Mesendoderm (in vitro differentiated cells): ENCODE measurements around the gene TEX14. TPM values are rescaled to one million over a fixed set of nuclear protein-coding genes. Genes with fewer than 3 reads are reported as not detected.

Source experiments
- DNase-seq: peaks from one replicate; pipeline ENCODE4 v3.0.0; 2013
- H2AK5ac ChIP-seq: 2 replicates; pipeline ENCODE4 v1.6.1; 2013; ENCODE audit warnings: low read length, inconsistent platforms
- H2BK120ac ChIP-seq: 2 replicates; pipeline ENCODE4 v1.6.1; 2013; ENCODE audit warnings: low read depth, mild to moderate bottlenecking, low read length, moderate library complexity, mixed read lengths
- H2BK15ac ChIP-seq: replicated peaks from 2 replicates; pipeline ENCODE4 v1.6.1; 2013; ENCODE audit warnings: low read depth, mild to moderate bottlenecking, moderate library complexity
- H2BK5ac ChIP-seq: 2 replicates; pipeline ENCODE4 v1.6.1; 2013; ENCODE audit warnings: low read length, inconsistent platforms
- H3K18ac ChIP-seq: 2 replicates; pipeline ENCODE4 v1.6.1; 2013; ENCODE audit warnings: mild to moderate bottlenecking, low read length, mixed read lengths
- H3K23ac ChIP-seq: one replicate; pipeline ENCODE4 v1.6.1; 2013; ENCODE audit warnings: low read length
- H3K27ac ChIP-seq: 2 replicates; pipeline ENCODE4 v1.5.1; 2013; ENCODE audit warnings: low read depth, mild to moderate bottlenecking, inconsistent platforms, low read length, moderate library complexity
- H3K27me3 ChIP-seq: 2 replicates; pipeline ENCODE4 v1.6.1; 2013; ENCODE audit warnings: low read length, control low read depth, mild to moderate bottlenecking, inconsistent platforms; ENCODE audit not compliant: insufficient read depth, poor library complexity
- H3K36me3 ChIP-seq: 2 replicates; pipeline ENCODE4 v1.6.1; 2013; ENCODE audit warnings: low read length, inconsistent platforms; ENCODE audit not compliant: control insufficient read depth, insufficient read depth
- H3K4ac ChIP-seq: one replicate; pipeline ENCODE4 v1.6.1; 2013; ENCODE audit warnings: low read depth, mild to moderate bottlenecking, low read length, moderate library complexity
- H3K4me1 ChIP-seq: 2 replicates; pipeline ENCODE4 v1.6.1; 2013; ENCODE audit warnings: low read depth, low read length, inconsistent platforms; ENCODE audit not compliant: control insufficient read depth
- H3K4me2 ChIP-seq: 2 replicates; pipeline ENCODE4 v1.6.1; 2013; ENCODE audit warnings: low read length
- H3K4me3 ChIP-seq: 2 replicates; pipeline ENCODE4 v1.5.1; 2013; ENCODE audit warnings: mild to moderate bottlenecking, low read length
- H3K56ac ChIP-seq: one replicate; pipeline ENCODE4 v1.6.1; 2013; ENCODE audit warnings: low read length
- H3K79me1 ChIP-seq: 2 replicates; pipeline ENCODE4 v1.6.1; 2013; ENCODE audit warnings: low read length, inconsistent platforms
- H3K79me2 ChIP-seq: 2 replicates; pipeline ENCODE4 v1.6.1; 2013; ENCODE audit warnings: mild to moderate bottlenecking, low read length; ENCODE audit not compliant: control insufficient read depth, insufficient read depth
- H3K9ac ChIP-seq: 2 replicates; pipeline ENCODE4 v1.6.1; 2013; ENCODE audit warnings: low read length, inconsistent platforms
- H4K5ac ChIP-seq: one replicate; pipeline ENCODE4 v1.6.1; 2013; ENCODE audit warnings: low read length
- H4K8ac ChIP-seq: one replicate; pipeline ENCODE4 v1.6.1; 2013; ENCODE audit warnings: low read depth, mild to moderate bottlenecking, control low read depth, low read length, moderate library complexity
- WGBS: extraction: QIAGEN DNeasy Blood & Tissue Kit; methylation state at CpG from one replicate; pipeline ENCODE4 v1.1.7; 2013; ENCODE audit warnings: low lambda C conversion rate, missing lambda C conversion rate; ENCODE audit not compliant: insufficient coverage; ENCODE audit errors: extremely low coverage; 5-methylcytosine and 5-hydroxymethylcytosine counted together
- polyA plus RNA-seq, 2 experiments: library from polyadenylated mRNA; stranded (reverse); fragments of 200-250 nt; gene quantifications; one replicate each; pipeline ENCODE4 v1.2.3, GENCODE V29; 2013

The TEX14 gene
- polyA plus RNA-seq (2013, experiment 1 of 2): 0.55 TPM
- 0.36 TPM for polyA plus RNA-seq (2013, experiment 2 of 2)

DNA sequence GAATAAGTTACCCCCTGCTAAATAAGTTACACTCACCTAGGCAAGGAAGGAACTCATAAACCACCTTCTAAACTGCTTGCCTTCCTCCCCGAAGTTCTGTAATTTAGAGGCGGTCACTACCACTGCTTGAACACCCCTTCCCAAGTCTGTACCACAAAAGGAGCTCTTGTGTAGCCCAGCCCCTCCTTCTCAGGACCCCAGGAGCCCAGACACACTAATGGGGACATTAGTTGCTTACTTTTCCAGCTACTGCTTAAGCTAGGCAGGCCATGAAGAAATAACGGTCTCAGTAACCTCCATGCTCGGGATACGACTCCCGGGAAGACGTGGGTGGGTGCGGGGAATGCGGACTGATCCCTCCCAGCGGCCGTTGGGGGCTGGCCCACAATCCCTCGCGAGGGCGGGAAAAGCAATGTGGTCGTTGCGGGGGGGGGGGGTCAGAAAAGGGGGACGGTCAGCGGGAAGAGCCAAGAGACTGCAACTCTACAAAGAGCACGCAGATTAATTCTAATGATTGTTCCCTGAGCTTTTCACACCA is at the start of gene TEX14:
TEX14 (minus strand) TSS at position 345 of the 538 bp plus-strand sequence. CDS start 40,044 bp downstream, outside the sequence.
- no peak within 1 kb of the TSS for H4K8ac ChIP-seq
- H3K79me2 ChIP-seq: no peaks in the 10 kb centered on the region
- peak within 1 kb of the TSS; percentile 19 for H3K27ac ChIP-seq
- H3K4ac ChIP-seq: no peak within 1 kb of the TSS
- H3K36me3 ChIP-seq: no peaks in the 10 kb centered on the region
- no peak within 1 kb of the TSS for H3K23ac ChIP-seq
- H3K27me3 ChIP-seq: no peaks in the 10 kb centered on the region
- no peak within 1 kb of the TSS for H2BK5ac ChIP-seq
- WGBS: no CpG with 5 or more reads among the region's 19 CpGs
- H2AK5ac ChIP-seq: no peak within 1 kb of the TSS
- no peak for DNase-seq
- peak within 1 kb of the TSS; percentile 90 for H3K56ac ChIP-seq
- H3K18ac ChIP-seq: no peak within 1 kb of the TSS
- H3K9ac ChIP-seq: peak within 1 kb of the TSS; percentile 63
- peak within 1 kb of the TSS; percentile 56 for H3K4me2 ChIP-seq
- no peaks in the 10 kb centered on the region for H3K79me1 ChIP-seq
- H2BK15ac ChIP-seq: no peak within 1 kb of the TSS
- peak within 1 kb of the TSS; percentile 52 for H3K4me3 ChIP-seq
- no peaks in the 10 kb centered on the region for H3K4me1 ChIP-seq
- H2BK120ac ChIP-seq: no peak within 1 kb of the TSS
- peak within 1 kb of the TSS; percentile 5 for H4K5ac ChIP-seq

DNA sequence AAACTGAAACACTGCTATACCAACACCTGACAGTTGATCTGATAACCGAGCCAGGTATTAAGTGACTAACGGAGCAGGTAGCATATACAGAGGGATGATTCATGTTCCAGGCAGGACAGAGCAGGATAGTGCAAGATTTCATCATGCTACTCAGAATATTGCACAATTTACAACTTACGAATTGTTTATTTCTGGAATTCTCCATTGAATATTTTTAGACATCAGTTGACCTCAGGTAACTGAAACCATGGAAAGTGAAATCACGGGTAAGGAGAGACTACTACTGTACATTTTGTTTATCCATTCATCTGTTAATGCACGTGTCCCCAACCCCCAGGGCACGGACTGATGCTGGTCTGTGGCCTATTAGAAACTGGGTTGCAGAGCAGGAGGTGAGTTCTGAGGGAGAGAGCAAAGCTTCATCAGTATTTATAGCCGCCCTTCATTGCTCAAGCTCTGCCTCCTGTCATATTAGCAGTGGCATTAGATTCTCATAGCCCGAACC is 49.3 kb upstream of the TEX14 start:
- H3K9ac ChIP-seq: no peak overlapping the region
- H3K27ac ChIP-seq: no peak overlapping the region
- H2AK5ac ChIP-seq: no peak overlapping the region
- H3K79me1 ChIP-seq: no peaks in the 10 kb centered on the region
- DNase-seq: peak; percentile 4
- no peaks in the 10 kb centered on the region for H3K4me1 ChIP-seq
- H3K56ac ChIP-seq: no peak overlapping the region
- H2BK120ac ChIP-seq: no peak overlapping the region
- H3K27me3 ChIP-seq: no peaks in the 10 kb centered on the region
- no peak overlapping the region for H3K23ac ChIP-seq
- H3K4me3 ChIP-seq: no peak overlapping the region
- no peak overlapping the region for H3K18ac ChIP-seq
- H3K36me3 ChIP-seq: no peaks in the 10 kb centered on the region
- H4K5ac ChIP-seq: no peak overlapping the region
- no peak overlapping the region for H3K4me2 ChIP-seq
- H2BK15ac ChIP-seq: no peak overlapping the region
- no peak overlapping the region for H3K4ac ChIP-seq
- H3K79me2 ChIP-seq: no peaks in the 10 kb centered on the region
- H2BK5ac ChIP-seq: no peak overlapping the region
- no CpG with 5 or more reads among the region's 8 CpGs for WGBS
- no peak overlapping the region for H4K8ac ChIP-seq

DNA sequence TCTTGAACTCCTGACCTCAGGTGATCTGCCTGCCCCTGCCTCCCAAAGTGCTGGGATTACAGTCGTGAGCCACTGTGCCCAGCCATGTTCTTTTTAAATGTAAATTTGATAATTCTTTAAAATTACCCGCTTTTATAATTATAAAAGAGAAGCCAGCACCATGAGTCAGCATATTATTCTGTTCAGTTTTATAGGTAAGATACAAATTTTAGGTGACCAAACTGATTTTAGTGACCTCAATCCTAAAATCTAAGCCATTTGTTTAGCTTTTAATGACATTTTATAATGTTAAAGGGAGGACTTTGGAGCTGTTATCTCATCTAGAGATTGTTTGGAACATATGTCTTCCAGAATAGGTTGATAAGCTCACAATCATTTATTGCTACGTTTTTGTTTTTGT is 43.0 kb upstream of the TEX14 start:
- no peak overlapping the region for H2BK15ac ChIP-seq
- H3K9ac ChIP-seq: no peak overlapping the region
- no peaks in the 10 kb centered on the region for H3K27me3 ChIP-seq
- H3K79me2 ChIP-seq: no peaks in the 10 kb centered on the region
- H4K5ac ChIP-seq: no peak overlapping the region
- no peaks in the 10 kb centered on the region for H3K79me1 ChIP-seq
- no peak overlapping the region for H3K23ac ChIP-seq
- H2BK5ac ChIP-seq: no peak overlapping the region
- H3K56ac ChIP-seq: no peak overlapping the region
- H3K4me1 ChIP-seq: no peaks in the 10 kb centered on the region
- H3K4me3 ChIP-seq: no peak overlapping the region
- H3K36me3 ChIP-seq: no peaks in the 10 kb centered on the region
- WGBS: no CpG with 5 or more reads among the region's 3 CpGs
- no peak for DNase-seq
- no peak overlapping the region for H3K4ac ChIP-seq
- H3K27ac ChIP-seq: no peak overlapping the region
- no peak overlapping the region for H3K18ac ChIP-seq
- no peak overlapping the region for H2AK5ac ChIP-seq
- no peak overlapping the region for H4K8ac ChIP-seq
- no peak overlapping the region for H2BK120ac ChIP-seq
- no peak overlapping the region for H3K4me2 ChIP-seq

DNA sequence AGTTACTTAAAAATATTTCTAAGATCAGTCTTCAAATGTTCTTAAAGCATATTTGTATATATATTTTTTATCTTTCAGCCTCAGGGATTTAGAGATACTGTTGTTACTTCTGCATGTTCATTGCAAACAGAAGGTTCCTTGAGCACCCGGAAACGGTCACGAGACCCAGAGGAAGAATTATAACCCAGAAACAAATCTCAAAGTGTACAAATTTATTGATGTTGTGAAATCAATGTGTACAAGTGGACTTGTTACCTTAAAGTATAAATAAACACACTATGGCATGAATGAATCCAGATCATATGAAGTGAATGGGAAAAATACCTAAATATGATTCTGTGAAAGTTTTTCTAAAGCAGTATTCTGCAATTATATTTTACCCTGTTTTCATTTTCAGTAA is 42.2 kb upstream of the TEX14 start:
- no peak overlapping the region for H2BK5ac ChIP-seq
- no peak overlapping the region for H2BK120ac ChIP-seq
- DNase-seq: no peak
- no peak overlapping the region for H3K9ac ChIP-seq
- no peak overlapping the region for H3K4me2 ChIP-seq
- no peak overlapping the region for H2AK5ac ChIP-seq
- no peak overlapping the region for H4K5ac ChIP-seq
- no peak overlapping the region for H4K8ac ChIP-seq
- no peaks in the 10 kb centered on the region for H3K79me1 ChIP-seq
- WGBS: no CpG with 5 or more reads among the region's 3 CpGs
- no peak overlapping the region for H3K56ac ChIP-seq
- no peak overlapping the region for H3K18ac ChIP-seq
- no peaks in the 10 kb centered on the region for H3K79me2 ChIP-seq
- H3K4me1 ChIP-seq: no peaks in the 10 kb centered on the region
- no peak overlapping the region for H3K4ac ChIP-seq
- H3K36me3 ChIP-seq: no peaks in the 10 kb centered on the region
- no peak overlapping the region for H3K4me3 ChIP-seq
- H3K27ac ChIP-seq: no peak overlapping the region
- no peak overlapping the region for H2BK15ac ChIP-seq
- no peaks in the 10 kb centered on the region for H3K27me3 ChIP-seq
- H3K23ac ChIP-seq: no peak overlapping the region

GRCh38 chr17:58730937-58731336 is 39.1 kb upstream of the TEX14 start:
- Histone ChIP-seq H3K27me3 (no peaks in the 10 kb centered on the region), H3K18ac (no peak overlapping the region), H3K4me2 (no peak overlapping the region), H3K79me2 (no peaks in the 10 kb centered on the region), H4K5ac (no peak overlapping the region), H4K8ac (no peak overlapping the region), H3K9ac (no peak overlapping the region), H3K23ac (no peak overlapping the region), H2AK5ac (no peak overlapping the region), H3K4me3 (no peak overlapping the region), H3K36me3 (no peaks in the 10 kb centered on the region), H3K27ac (no peak overlapping the region), H3K4me1 (no peaks in the 10 kb centered on the region), H2BK120ac (no peak overlapping the region), H3K4ac (no peak overlapping the region), H3K56ac (no peak overlapping the region), H2BK5ac (no peak overlapping the region), H2BK15ac (no peak overlapping the region), H3K79me1 (no peaks in the 10 kb centered on the region)
- no peak for DNase-seq

GRCh38 chr17:58728798-58729197 is 37.0 kb upstream of the TEX14 start:
- H3K79me2 ChIP-seq: no peaks in the 10 kb centered on the region

More at GRCh38 chr17:58728798-58729197, 37.0 kb upstream of the TEX14 start:
- Histone ChIP-seq H3K18ac (no peak overlapping the region), H3K4me3 (no peak overlapping the region), H4K5ac (no peak overlapping the region), H2BK15ac (no peak overlapping the region), H3K27ac (no peak overlapping the region), H3K4me1 (no peaks in the 10 kb centered on the region), H4K8ac (no peak overlapping the region), H2AK5ac (no peak overlapping the region), H3K36me3 (no peaks in the 10 kb centered on the region), H2BK120ac (no peak overlapping the region), H3K4me2 (no peak overlapping the region), H3K23ac (no peak overlapping the region), H2BK5ac (no peak overlapping the region), H3K4ac (no peak overlapping the region), H3K27me3 (no peaks in the 10 kb centered on the region), H3K79me1 (no peaks in the 10 kb centered on the region), H3K9ac (no peak overlapping the region), H3K56ac (no peak overlapping the region)
- no peak for DNase-seq
- WGBS: no CpG with 5 or more reads among the region's 1 CpG
